22Rv1 (cell line): ENCODE measurements around the gene FBXL15.

Experiments used
- ZFX ChIP-seq: fragments of 450-650 bp; IDR thresholded peaks from 2 replicates; pipeline ENCODE4 v1.6.1; 2017; ENCODE audit warnings: antibody characterized with exemption, borderline replicate concordance
- TF ChIP-seq, protein P1 (sequence below): fragments of 450-650 bp; IDR thresholded peaks from 2 replicates; pipeline ENCODE4 v1.5.1; 2017; ENCODE audit warnings: mild to moderate bottlenecking

GRCh38 chr10:102397222-102398171 lies 23.1 kb upstream of the FBXL15 start:
- TF ChIP-seq, protein P1, sequence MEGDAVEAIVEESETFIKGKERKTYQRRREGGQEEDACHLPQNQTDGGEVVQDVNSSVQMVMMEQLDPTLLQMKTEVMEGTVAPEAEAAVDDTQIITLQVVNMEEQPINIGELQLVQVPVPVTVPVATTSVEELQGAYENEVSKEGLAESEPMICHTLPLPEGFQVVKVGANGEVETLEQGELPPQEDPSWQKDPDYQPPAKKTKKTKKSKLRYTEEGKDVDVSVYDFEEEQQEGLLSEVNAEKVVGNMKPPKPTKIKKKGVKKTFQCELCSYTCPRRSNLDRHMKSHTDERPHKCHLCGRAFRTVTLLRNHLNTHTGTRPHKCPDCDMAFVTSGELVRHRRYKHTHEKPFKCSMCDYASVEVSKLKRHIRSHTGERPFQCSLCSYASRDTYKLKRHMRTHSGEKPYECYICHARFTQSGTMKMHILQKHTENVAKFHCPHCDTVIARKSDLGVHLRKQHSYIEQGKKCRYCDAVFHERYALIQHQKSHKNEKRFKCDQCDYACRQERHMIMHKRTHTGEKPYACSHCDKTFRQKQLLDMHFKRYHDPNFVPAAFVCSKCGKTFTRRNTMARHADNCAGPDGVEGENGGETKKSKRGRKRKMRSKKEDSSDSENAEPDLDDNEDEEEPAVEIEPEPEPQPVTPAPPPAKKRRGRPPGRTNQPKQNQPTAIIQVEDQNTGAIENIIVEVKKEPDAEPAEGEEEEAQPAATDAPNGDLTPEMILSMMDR, result no peak
- TF ChIP-seq ZFX, result no peak
